IMR-90 (cell line): ENCODE data around the gene NDOR1. TPM values are rescaled to one million over a fixed set of nuclear protein-coding genes. Genes with fewer than 3 reads are reported as not detected.

Source experiments
- ATAC-seq: fragments of 200-7000 bp; cut with Tn5 transposase; 2 replicates; pipeline ENCODE4 v1.9.1; 2020; ENCODE audit warnings: low read depth, mild to moderate bottlenecking, moderate library complexity
- BruUV-seq: library from RNA; stranded (reverse); fragments of 400-500 nt; replicated peaks from 2 replicates; lab custom pipeline; 2021; lab: Mats Ljungman, UMichigan
- CTCF ChIA-PET: fragments of 300-600 bp; formaldehyde crosslinking; extraction: SDS; loops from one replicate; lab custom pipeline; 2021; ENCODE audit warnings: antibody characterized with exemption; lab: Yijun Ruan, JAX
- POLR2A ChIA-PET: fragments of 300-600 bp; sonication (Branson Sonifier 250); formaldehyde crosslinking; loops from one replicate; lab custom pipeline; 2022; ENCODE audit warnings: antibody characterized with exemption; ENCODE audit not compliant: unreplicated experiment; lab: Charles Lee
- DNase-seq: peaks from one replicate; pipeline ENCODE4 v3.0.0; 2013
- H2AFZ ChIP-seq: replicated peaks from 2 replicates; pipeline ENCODE3; 2013; ENCODE audit warnings: low read length, mild to moderate bottlenecking; ENCODE audit not compliant: poor library complexity
- H2AK5ac ChIP-seq: 2 replicates; pipeline ENCODE4 v1.6.1; 2013; ENCODE audit warnings: low read depth, low read length, inconsistent platforms
- H2AK9ac ChIP-seq: replicated peaks from 2 replicates; pipeline ENCODE3; 2013; ENCODE audit warnings: mild to moderate bottlenecking, low read depth, low read length, moderate library complexity; ENCODE audit not compliant: poor library complexity
- H2BK120ac ChIP-seq: 2 replicates; pipeline ENCODE4 v1.6.1; 2013; ENCODE audit warnings: low read depth, low read length, inconsistent platforms
- H2BK15ac ChIP-seq: 3 replicates; pipeline ENCODE4 v1.6.1; 2013; ENCODE audit warnings: low read depth, low read length, inconsistent platforms
- H2BK20ac ChIP-seq: 2 replicates; pipeline ENCODE4 v1.6.1; 2013; ENCODE audit warnings: low read depth, mild to moderate bottlenecking, inconsistent platforms, low read length, moderate library complexity
- H2BK5ac ChIP-seq: 2 replicates; pipeline ENCODE4 v1.6.1; 2013; ENCODE audit warnings: mild to moderate bottlenecking, low read depth, low read length, inconsistent platforms; ENCODE audit not compliant: poor library complexity, severe bottlenecking
- H3K14ac ChIP-seq: replicated peaks from 2 replicates; pipeline ENCODE4 v1.6.1; 2013; ENCODE audit warnings: low read depth, low read length, inconsistent platforms
- H3K18ac ChIP-seq: 2 replicates; pipeline ENCODE4 v1.6.1; 2013; ENCODE audit warnings: low read depth, low read length, control low read depth
- H3K23ac ChIP-seq: 2 replicates; pipeline ENCODE4 v1.6.1; 2013; ENCODE audit warnings: low read depth, low read length, inconsistent platforms
- H3K27ac ChIP-seq: 2 replicates; pipeline ENCODE4 v1.5.1; 2013; ENCODE audit warnings: mild to moderate bottlenecking, control low read depth, low read length; ENCODE audit not compliant: insufficient read depth
- H3K27me3 ChIP-seq: 2 replicates; pipeline ENCODE4 v1.6.1; 2013; ENCODE audit warnings: low read length; ENCODE audit not compliant: control insufficient read depth, insufficient read depth
- H3K36me3 ChIP-seq: 2 replicates; pipeline ENCODE4 v1.6.1; 2013; ENCODE audit warnings: low read length, mixed read lengths; ENCODE audit not compliant: control insufficient read depth, insufficient read depth
- H3K4ac ChIP-seq: 2 replicates; pipeline ENCODE4 v1.6.1; 2013; ENCODE audit warnings: low read depth, low read length, inconsistent platforms
- H3K4me1 ChIP-seq: 2 replicates; pipeline ENCODE4 v1.6.1; 2013; ENCODE audit warnings: low read length, mixed read lengths; ENCODE audit not compliant: control insufficient read depth, insufficient read depth
- H3K4me2 ChIP-seq: 2 replicates; pipeline ENCODE4 v1.6.1; 2013; ENCODE audit warnings: low read depth, mild to moderate bottlenecking, control low read depth, low read length, moderate library complexity
- H3K4me3 ChIP-seq: 2 replicates; pipeline ENCODE4 v1.5.1; 2013; ENCODE audit warnings: low read depth, mild to moderate bottlenecking, control low read depth, low read length, moderate library complexity; ENCODE audit not compliant: insufficient read depth
- H3K56ac ChIP-seq: 2 replicates; pipeline ENCODE4 v1.6.1; 2013; ENCODE audit warnings: low read length, inconsistent platforms; ENCODE audit not compliant: insufficient read depth; ENCODE audit errors: extremely low read depth
- H3K79me1 ChIP-seq, 2 experiments: 2 replicates each; pipeline ENCODE4 v1.6.1; 2013; ENCODE audit warnings: low read length in 2 of 2, inconsistent platforms in 1 of 2, low read depth in 1 of 2
- H3K9ac ChIP-seq: 2 replicates; pipeline ENCODE4 v1.6.1; 2013; ENCODE audit warnings: low read depth, low read length, control low read depth
- H3K9me1 ChIP-seq: 2 replicates; pipeline ENCODE4 v1.6.1; 2013; ENCODE audit warnings: low read length, inconsistent platforms; ENCODE audit not compliant: insufficient read depth
- H3K9me3 ChIP-seq: 2 replicates; pipeline ENCODE4 v1.6.1; 2013; ENCODE audit warnings: low read length; ENCODE audit not compliant: control insufficient read depth, insufficient read depth
- H4K20me1 ChIP-seq: 2 replicates; pipeline ENCODE4 v1.6.1; 2013; ENCODE audit warnings: low read length, inconsistent platforms; ENCODE audit not compliant: insufficient read depth
- H4K5ac ChIP-seq: 2 replicates; pipeline ENCODE4 v1.6.1; 2013; ENCODE audit warnings: mild to moderate bottlenecking, low read depth, low read length, control low read depth
- H4K8ac ChIP-seq, 2 experiments: 2 replicates each; pipeline ENCODE4 v1.6.1; 2013; ENCODE audit warnings: low read depth in 2 of 2, low read length in 2 of 2, control low read depth in 1 of 2, inconsistent platforms in 1 of 2
- H4K91ac ChIP-seq: 2 replicates; pipeline ENCODE4 v1.6.1; 2013; ENCODE audit warnings: low read depth, low read length, inconsistent platforms; ENCODE audit not compliant: insufficient read depth
- BHLHE40 ChIP-seq: fragments of 150-350 bp; IDR thresholded peaks from 2 replicates; pipeline ENCODE4 v1.6.1; 2016; ENCODE audit warnings: mild to moderate bottlenecking, low read depth, low read length
- CEBPB ChIP-seq: IDR thresholded peaks from 2 replicates; pipeline ENCODE4 v1.6.1; 2012; ENCODE audit warnings: low read depth, low read length, improper control_type of control experiment
- CHD1 ChIP-seq: IDR thresholded peaks from 2 replicates; pipeline ENCODE4 v1.6.1; 2012; ENCODE audit warnings: low read depth, low read length, improper control_type of control experiment
- FOS ChIP-seq: fragments of 150-350 bp; IDR thresholded peaks from 2 replicates; pipeline ENCODE4 v1.6.1; 2016; ENCODE audit warnings: low read depth, low read length
- MAFK ChIP-seq: IDR thresholded peaks from 2 replicates; pipeline ENCODE4 v1.6.1; 2012; ENCODE audit warnings: low read depth, low read length, improper control_type of control experiment
- MAZ ChIP-seq: IDR thresholded peaks from 2 replicates; pipeline ENCODE4 v1.6.1; 2012; ENCODE audit warnings: low read depth, mild to moderate bottlenecking, low read length, improper control_type of control experiment, moderate library complexity, borderline replicate concordance
- MXI1 ChIP-seq: IDR thresholded peaks from 2 replicates; pipeline ENCODE4 v1.6.1; 2012; ENCODE audit warnings: low read depth, mild to moderate bottlenecking, low read length, moderate library complexity, borderline replicate concordance
- NFE2L2 ChIP-seq: fragments of 150-350 bp; IDR thresholded peaks from 2 replicates; pipeline ENCODE4 v1.6.1; 2016; ENCODE audit warnings: low read depth, mild to moderate bottlenecking, low read length
- POLR2A ChIP-seq: IDR thresholded peaks from 2 replicates; pipeline ENCODE4 v1.6.1; 2012; ENCODE audit warnings: mild to moderate bottlenecking, low read depth, low read length
- RAD21 ChIP-seq: IDR thresholded peaks from 2 replicates; pipeline ENCODE4 v1.6.1; 2012; ENCODE audit warnings: low read length, improper control_type of control experiment
- RCOR1 ChIP-seq: IDR thresholded peaks from 2 replicates; pipeline ENCODE4 v1.6.1; 2012; ENCODE audit warnings: mild to moderate bottlenecking, low read length, improper control_type of control experiment; ENCODE audit not compliant: insufficient replicate concordance
- RFX5 ChIP-seq: IDR thresholded peaks from 2 replicates; pipeline ENCODE4 v1.8.0; 2012; ENCODE audit warnings: low read depth, mild to moderate bottlenecking, low read length, moderate library complexity
- SMC3 ChIP-seq: fragments of 150-350 bp; IDR thresholded peaks from 2 replicates; pipeline ENCODE4 v1.6.1; 2016; ENCODE audit warnings: low read depth, mild to moderate bottlenecking, antibody characterized with exemption, low read length, moderate library complexity
- WGBS, 2 experiments: methylation state at CpG; one replicate each; pipeline versions ENCODE4 v1.1.5 to v1.1.7; 2013; ENCODE audit warnings: missing lambda C conversion rate in 2 of 2; ENCODE audit not compliant: insufficient read length in 1 of 2; ENCODE audit errors: extremely low coverage in 2 of 2; 5-methylcytosine and 5-hydroxymethylcytosine counted together
- dilution Hi-C: fragments of 300-500 bp; cut with HindIII; formaldehyde crosslinking; loops from one replicate; pipeline ENCODE4 v1.14.3; 2018; ENCODE audit warnings: low sequenced_read_pairs; ENCODE audit not compliant: unreplicated experiment
- in situ Hi-C: fragments of 300-500 bp; cut with MboI; formaldehyde crosslinking; loops from 3 replicates; pipeline ENCODE4 v1.14.3; 2019; ENCODE audit warnings: low sequenced_read_pairs, inconsistent platforms, mixed read lengths
- intact Hi-C: fragments of 100-400 bp; cut with micrococcal nuclease; formaldehyde crosslinking; loops from 2 replicates; pipeline ENCODE4 v1.10.0; 2022
- polyA plus RNA-seq, 3 experiments: library from polyadenylated mRNA; depleted of rRNA; stranded (reverse); fragments of >200 nt; gene quantifications; 2 replicates each; pipeline ENCODE4 v1.2.3, GENCODE V29; 2012; ENCODE audit warnings: low replicate concordance in 1 of 3
- total RNA-seq: library from RNA; depleted of rRNA; stranded (reverse); fragments of >200 nt; gene quantifications from 2 replicates; pipeline ENCODE4 v1.2.3, GENCODE V29; 2012
- TF ChIP-seq, protein P1 (sequence below): fragments of 150-350 bp; IDR thresholded peaks from 2 replicates; pipeline ENCODE4 v1.6.1; 2017; ENCODE audit warnings: mild to moderate bottlenecking, antibody characterized with exemption, low read length, low read depth
- TF ChIP-seq, protein P2 (sequence below): fragments of 150-350 bp; IDR thresholded peaks from 2 replicates; pipeline ENCODE4 v1.6.1; 2016; ENCODE audit warnings: low read depth, mild to moderate bottlenecking, low read length, moderate library complexity, borderline replicate concordance
- TF ChIP-seq, protein P3 (sequence below): conservative IDR thresholded peaks from 2 replicates; pipeline ENCODE4 v1.5.1; 2012; ENCODE audit warnings: mild to moderate bottlenecking, low read depth, low read length, improper control_type of control experiment

NDOR1 gene
- total and polyA plus RNA-seq, 2 of the 4 experiments (the other 2 are of a cell fraction) = 0.90 to 10.6 TPM

DNA sequence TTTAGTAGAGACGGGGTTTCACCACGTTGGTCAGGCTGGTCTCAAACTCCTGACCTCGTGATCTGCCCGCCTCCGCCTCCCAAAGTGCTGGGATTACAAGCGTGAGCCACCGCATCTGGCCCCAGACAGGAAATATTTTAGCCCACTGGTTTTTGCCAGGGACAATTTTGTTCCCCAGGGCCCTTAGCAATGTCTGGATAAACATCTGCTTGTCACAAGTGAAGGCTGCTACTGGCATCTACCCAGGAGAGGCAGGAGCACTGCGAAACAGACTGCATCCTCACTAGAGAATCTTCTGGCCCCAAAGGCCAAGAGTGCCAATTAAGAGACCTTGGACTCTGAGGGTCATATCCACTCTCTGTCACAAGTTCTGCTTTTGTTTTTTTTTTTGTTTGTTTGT lies 2.5 kb upstream of the NDOR1 start:
- H3K14ac ChIP-seq = no peak overlapping the region
- in situ Hi-C loops = no loop called here
- BruUV-seq = no TSS peak
- ChIA-PET CTCF (no interaction called here), POLR2A (no interaction called here)
- no peak overlapping the region for H2AFZ ChIP-seq
- no peak overlapping the region for H3K4me2 ChIP-seq
- no peak overlapping the region for H2BK5ac ChIP-seq
- peaks cover 5% of the 10 kb centered on the region for H3K36me3 ChIP-seq
- H4K20me1 ChIP-seq = peaks cover 25% of the 10 kb centered on the region
- H2BK120ac ChIP-seq = no peak overlapping the region
- no peak overlapping the region for H4K5ac ChIP-seq
- DNase-seq (no peak), ATAC-seq (no peak)
- H3K79me1 ChIP-seq = peaks cover 47 to 81% of the 10 kb centered on the region in 2 experiments
- H3K4me1 ChIP-seq = peaks cover 24% of the 10 kb centered on the region
- H4K8ac ChIP-seq = no peak overlapping the region
- no peak overlapping the region for H3K18ac ChIP-seq
- H3K9me1 ChIP-seq = 0 out of 2 replicates have a peak, but pooled peaks cover 2% of the 10 kb centered on the region
- no peak overlapping the region for H2BK20ac ChIP-seq
- no peak overlapping the region for H3K56ac ChIP-seq
- no peak overlapping the region for H3K9ac ChIP-seq
- H3K9me3 ChIP-seq = no peaks in the 10 kb centered on the region
- WGBS, 2 experiments = 89% methylated on average over 7 of the region's 8 CpGs; no CpG with 5 or more reads in 1 of the 2 experiments
- H3K23ac ChIP-seq = no peak overlapping the region
- no peak overlapping the region for H3K4me3 ChIP-seq
- H2AK9ac ChIP-seq = no peak overlapping the region
- no peak overlapping the region for H3K4ac ChIP-seq
- no peak overlapping the region for H3K27ac ChIP-seq
- dilution Hi-C loops = no loop called here
- no peak for TF ChIP-seq MAFK
- TF ChIP-seq RAD21 = no peak
- no peak for TF ChIP-seq MXI1
- TF ChIP-seq, protein P1, sequence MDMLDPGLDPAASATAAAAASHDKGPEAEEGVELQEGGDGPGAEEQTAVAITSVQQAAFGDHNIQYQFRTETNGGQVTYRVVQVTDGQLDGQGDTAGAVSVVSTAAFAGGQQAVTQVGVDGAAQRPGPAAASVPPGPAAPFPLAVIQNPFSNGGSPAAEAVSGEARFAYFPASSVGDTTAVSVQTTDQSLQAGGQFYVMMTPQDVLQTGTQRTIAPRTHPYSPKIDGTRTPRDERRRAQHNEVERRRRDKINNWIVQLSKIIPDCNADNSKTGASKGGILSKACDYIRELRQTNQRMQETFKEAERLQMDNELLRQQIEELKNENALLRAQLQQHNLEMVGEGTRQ = no peak
- TF ChIP-seq, protein P2, sequence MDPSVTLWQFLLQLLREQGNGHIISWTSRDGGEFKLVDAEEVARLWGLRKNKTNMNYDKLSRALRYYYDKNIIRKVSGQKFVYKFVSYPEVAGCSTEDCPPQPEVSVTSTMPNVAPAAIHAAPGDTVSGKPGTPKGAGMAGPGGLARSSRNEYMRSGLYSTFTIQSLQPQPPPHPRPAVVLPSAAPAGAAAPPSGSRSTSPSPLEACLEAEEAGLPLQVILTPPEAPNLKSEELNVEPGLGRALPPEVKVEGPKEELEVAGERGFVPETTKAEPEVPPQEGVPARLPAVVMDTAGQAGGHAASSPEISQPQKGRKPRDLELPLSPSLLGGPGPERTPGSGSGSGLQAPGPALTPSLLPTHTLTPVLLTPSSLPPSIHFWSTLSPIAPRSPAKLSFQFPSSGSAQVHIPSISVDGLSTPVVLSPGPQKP = no peak
- TF ChIP-seq RCOR1 = no peak
- TF ChIP-seq, protein P3, sequence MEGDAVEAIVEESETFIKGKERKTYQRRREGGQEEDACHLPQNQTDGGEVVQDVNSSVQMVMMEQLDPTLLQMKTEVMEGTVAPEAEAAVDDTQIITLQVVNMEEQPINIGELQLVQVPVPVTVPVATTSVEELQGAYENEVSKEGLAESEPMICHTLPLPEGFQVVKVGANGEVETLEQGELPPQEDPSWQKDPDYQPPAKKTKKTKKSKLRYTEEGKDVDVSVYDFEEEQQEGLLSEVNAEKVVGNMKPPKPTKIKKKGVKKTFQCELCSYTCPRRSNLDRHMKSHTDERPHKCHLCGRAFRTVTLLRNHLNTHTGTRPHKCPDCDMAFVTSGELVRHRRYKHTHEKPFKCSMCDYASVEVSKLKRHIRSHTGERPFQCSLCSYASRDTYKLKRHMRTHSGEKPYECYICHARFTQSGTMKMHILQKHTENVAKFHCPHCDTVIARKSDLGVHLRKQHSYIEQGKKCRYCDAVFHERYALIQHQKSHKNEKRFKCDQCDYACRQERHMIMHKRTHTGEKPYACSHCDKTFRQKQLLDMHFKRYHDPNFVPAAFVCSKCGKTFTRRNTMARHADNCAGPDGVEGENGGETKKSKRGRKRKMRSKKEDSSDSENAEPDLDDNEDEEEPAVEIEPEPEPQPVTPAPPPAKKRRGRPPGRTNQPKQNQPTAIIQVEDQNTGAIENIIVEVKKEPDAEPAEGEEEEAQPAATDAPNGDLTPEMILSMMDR = no peak
- TF ChIP-seq CEBPB = no peak
- TF ChIP-seq RFX5 = no peak
- TF ChIP-seq CHD1 = no peak
- TF ChIP-seq POLR2A = no peak
- TF ChIP-seq SMC3 = no peak
- TF ChIP-seq NFE2L2 = no peak
- no peak for TF ChIP-seq BHLHE40
- no peak for TF ChIP-seq MAZ
- TF ChIP-seq FOS = no peak
- intact Hi-C loops = no loop called here
- no peak overlapping the region for H2AK5ac ChIP-seq
- no peak overlapping the region for H4K91ac ChIP-seq
- H3K27me3 ChIP-seq = no peaks in the 10 kb centered on the region
- no peak overlapping the region for H2BK15ac ChIP-seq
